Measurements from ENCODE around the gene RSAD1. TPM values are rescaled to one million over a fixed set of nuclear protein-coding genes. Genes with fewer than 3 reads are reported as not detected.

The RSAD1 gene
- polyA plus RNA-seq, 4 donors, result 45.8 to 67.5 (median 54.4) TPM

DNA sequence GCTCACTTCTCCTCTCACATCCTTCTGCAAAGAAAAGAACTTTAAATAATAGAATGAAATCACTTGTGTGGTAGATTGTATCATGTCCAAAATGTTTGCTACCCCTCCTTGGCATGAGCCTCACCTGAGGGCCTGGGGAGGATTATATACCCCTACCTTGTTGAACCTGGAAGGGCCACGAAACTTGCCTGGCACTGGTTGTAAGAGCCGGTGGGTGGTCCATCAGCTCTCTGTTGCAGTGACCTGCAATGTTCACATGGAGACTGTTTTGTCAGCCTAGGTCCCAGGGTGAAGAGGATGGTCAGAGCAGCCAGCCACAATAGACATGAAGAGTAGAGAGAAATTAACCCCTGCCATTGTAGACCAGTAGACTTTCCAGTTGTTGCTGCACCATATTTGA, 10.2 kb downstream of the RSAD1 start:
- DNase-seq (ENCODE audit: low read depth in 4 of 4, low spot score in 2 of 4), result no peak

DNA sequence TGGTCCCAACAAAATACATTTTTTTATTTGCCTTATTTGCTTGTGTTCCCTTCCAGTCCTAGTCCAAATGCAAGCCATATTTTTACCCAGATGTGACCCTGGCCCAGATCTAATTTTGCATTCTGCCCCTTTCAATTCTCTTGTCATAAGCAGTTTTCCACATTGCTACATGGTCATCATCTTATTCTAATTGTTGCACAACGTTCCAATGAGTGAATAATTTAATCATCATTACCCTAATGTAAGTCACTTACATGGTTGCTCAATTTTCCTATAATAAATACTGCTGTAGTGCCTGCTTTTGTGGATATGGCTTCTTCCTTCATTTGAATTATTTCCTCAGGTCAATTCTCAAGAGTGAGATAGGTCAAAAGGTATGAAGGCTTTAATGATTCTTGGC, 12.8 kb downstream of the RSAD1 start:
- DNase-seq (ENCODE audit: low read depth in 4 of 4, low spot score in 2 of 4), result no peak

DNA sequence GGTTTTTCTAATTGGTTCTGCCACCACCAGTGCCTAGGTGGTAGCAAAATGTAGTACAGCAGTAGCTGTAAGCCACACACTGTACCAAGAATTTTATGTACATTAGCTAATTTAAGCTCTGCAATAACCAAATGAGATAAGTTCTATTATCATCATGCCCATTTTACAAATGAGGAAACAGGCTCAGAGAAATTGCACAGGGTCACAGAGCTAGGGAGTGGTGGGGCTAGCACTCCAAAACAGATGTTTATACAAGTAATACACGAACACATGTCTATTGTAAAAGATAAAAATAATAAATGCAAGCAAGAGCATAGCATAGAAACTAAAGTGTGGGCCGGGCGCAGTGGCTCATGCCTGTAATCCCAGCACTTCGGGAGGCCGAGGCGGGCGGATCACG, 13.6 kb downstream of the RSAD1 start:
- DNase-seq (ENCODE audit: low read depth in 4 of 4, low spot score in 2 of 4), result no peak

DNA sequence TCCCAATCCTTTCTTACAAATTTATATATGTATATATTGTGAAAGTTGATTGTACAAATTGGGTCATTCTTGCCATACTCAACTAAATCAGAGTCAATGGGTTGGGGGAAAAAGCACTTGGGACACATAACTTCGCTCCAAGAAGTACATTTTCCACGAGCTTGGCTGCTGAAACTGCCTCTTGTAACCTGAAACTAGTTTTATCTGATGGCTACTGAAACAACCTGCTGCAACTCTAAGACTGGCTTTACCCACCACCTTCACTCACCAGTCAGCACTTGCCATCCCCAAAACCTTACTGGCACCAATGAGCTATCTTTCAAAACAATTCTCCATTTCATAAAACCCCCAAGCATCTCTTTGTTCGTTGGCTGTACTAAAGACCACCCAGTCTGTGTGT, 15.1 kb downstream of the RSAD1 start:
- no peak for DNase-seq (ENCODE audit: low read depth in 4 of 4, low spot score in 2 of 4)

DNA sequence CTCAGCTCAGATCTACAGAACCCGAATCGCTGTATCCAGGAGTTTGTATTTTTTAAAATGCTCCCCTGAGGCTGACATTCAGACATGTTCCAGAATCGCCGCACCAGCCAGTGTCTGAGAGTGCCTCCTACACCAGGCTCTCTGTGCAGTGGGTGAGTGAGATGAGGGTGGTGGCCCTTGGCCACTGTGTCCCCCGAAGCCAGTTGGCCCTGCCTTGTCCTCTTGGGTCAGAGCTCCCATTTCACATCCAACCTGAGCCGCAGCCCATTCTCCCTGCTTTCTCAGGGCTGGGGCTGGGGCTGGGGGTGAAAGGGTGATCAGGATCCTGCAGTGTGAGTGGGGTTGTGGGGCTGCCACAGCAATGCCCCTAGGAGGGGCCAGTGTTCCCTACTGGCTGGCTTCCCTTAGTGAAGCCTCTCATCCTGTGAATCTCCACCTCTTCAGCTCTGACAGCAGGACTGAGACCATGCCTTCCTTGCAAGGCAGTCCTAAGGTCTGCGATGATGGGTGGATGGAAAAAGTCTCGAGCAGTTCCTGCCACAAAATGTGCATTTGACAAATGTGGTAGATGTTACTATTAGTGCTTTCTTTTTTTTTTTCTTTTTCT, 16.7 kb downstream of the RSAD1 start:
- no peak for DNase-seq (ENCODE audit: low read depth in 4 of 4, low spot score in 2 of 4)

DNA sequence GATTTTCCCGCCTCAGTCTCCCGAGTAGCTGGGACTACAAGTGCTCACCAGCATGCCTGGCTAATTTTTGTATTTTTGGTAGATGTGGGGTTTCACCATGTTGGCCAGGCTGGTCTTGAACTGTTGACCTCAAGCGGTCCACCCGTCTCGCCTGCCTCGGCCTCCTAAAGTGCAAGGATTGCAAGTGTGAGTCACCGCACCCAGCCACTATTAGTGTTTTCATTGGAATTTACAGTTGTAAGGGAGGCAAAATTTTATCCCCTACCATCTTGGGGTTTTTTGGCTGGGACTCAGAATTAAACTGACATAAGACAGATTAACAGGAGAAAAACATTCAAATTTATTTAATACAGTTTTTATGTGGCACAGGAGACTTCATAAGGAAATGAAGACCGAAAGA, 17.3 kb downstream of the RSAD1 start:
- no peak for DNase-seq (ENCODE audit: low read depth in 4 of 4, low spot score in 2 of 4)

DNA sequence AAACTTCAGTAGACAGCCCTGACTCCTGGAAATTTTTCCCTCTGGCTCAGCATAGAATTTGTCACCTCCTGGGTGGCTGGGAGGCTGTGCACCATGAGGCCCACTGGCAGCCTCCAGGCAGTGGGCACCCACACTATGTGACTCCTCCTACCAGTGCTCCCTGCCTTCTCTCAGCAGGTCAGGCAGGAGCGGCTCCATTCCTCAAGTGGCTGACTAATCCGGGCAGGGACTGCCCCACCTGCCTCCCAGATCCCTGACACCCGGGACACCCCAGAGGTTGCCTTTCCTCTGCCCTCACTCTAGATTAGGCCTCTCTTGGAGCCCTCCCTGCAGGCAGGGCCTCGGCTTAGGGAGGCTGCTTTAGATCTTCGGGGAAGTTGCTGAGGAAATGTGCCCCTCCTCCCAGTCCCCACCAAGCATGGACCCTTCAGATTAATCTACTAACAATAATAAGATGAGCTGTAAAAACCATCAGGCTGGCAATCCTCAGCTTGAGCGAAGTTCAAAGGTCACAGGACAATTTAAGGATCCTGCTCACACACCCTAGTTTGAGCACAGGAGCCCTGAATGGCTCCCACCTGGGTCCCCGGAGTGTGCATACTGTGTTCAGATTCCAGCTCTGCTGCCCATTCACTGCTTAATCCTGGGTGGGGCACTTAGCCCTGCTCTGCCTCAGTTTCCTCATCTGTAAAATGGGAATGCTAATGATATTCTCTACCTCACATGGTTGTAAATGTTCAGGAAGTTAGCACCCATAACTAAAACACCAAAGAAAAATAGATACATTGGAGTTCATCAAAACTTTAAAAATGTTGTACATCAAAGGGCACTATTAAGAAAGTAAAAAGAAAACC, 19.6 kb downstream of the RSAD1 start:
- no peak for DNase-seq (ENCODE audit: low read depth in 4 of 4, low spot score in 2 of 4)

DNA sequence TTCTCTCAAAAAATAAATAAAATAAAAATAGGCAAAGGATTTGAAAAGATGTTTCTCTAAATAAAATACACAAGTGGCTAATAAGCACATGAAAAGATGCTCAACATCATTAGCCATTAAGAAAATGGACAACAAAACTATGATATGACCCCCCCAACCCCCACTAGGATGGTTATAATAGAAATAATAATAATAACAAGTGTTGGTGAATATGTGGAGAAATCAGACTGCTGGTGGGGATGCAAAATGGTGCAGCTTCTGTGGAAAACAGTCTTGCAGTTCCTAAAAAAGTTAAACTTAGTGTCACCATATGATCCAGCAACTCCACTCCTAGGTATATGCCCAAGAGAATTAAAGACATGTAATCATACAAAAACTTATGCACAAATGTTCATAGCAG, 20.6 kb downstream of the RSAD1 start:
- DNase-seq (ENCODE audit: low read depth in 4 of 4, low spot score in 2 of 4), result no peak

DNA sequence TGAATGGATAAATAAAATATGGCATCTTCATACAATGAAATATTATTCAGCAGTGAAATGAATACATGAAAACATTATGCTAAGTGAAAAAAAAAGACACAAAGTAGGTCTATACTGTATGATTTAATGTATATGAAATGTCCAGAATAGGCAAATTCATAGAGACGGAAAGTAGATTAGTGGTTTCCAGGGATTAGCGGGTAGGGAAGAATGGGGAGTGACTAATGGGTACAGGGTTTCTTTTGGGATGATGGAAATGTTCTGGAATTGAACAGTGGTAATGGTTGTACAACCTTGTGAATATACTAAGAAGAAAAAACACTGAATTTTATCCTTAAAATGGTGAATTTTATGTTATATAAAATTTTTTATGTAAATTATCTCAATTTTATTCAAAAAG, 21.1 kb downstream of the RSAD1 start:
- DNase-seq (ENCODE audit: low read depth in 4 of 4, low spot score in 2 of 4), result no peak

DNA sequence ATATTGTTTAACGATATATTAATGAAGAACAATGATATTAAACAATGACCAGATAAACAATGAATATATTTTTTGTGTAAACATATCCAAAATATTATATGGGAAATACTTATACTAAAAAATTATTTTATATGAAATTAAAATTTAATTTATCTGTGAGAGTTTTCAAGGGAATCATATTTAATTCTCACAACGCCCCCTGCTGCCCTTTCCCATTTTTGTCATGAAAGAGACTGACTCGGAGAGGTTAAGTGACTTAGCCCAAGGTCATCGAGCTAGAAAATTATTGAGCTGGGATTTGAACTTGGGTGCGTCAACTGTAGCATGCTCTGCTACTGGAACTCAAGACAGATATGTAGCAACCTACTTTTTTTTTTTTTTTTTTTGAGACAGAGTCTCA, 22.4 kb downstream of the RSAD1 start:
- no peak for DNase-seq (ENCODE audit: low read depth in 4 of 4, low spot score in 2 of 4)

DNA sequence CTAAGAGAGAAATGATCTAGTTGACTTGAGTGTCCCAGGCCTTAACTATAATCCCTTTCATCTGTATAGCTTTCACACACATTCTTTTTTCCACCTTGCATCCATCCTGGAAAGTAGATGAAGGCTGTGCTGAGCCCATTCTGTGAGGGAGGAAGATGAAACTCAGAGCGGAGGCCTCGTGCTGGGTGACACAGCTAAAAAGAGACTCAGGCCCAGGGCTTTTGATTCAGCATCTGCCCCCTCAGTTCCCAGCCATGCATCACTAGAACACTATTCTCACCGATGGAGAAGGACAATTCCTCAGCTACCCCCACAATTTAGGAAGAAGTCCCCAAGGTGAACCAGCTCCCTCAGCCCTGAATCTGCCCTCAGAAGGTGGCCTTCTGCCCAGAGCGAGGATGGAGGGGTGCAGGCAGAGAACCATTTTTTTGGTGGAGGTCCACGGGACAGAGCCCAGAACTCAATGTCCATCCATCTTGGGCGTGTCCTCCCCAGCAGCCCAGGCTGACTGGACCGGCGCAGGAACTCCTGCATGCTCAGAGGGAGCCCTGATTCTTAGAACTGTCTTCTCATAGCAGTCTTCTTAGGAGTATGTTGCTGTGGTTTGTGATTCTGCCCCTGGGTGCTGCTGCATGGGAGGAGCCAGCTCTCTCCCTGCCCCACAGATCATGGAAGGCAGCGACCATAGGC, 23.8 kb downstream of the RSAD1 start:
- DNase-seq (ENCODE audit: low read depth in 4 of 4, low spot score in 2 of 4), result no peak

DNA sequence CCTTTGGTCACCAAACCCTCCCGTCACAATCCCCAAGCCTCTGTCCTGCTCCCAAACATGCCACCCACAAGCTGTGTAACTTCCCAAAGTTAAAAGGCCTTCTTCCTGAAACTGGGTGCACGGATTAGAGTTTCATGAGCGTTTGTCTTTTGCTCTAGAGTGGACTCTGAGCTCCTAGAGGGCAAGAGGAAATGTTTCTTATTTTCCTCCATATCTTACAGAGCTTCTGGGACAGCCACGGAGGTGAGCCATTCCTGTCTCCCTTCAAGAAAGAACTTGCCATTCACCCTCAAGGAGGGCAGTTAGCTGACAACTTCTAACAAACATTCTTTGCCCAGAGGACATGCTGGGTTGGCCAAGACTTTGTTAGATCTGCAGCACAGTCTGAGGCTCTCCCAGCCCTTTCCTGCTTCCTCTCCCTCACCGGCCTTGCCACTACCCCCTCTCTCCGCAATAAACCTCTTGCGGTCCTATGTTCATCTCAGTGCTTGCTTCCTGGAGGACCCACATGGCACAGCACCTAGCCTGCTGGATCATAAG, 27.0 kb downstream of the RSAD1 start:
- DNase-seq (ENCODE audit: low read depth in 4 of 4, low spot score in 2 of 4), result no peak

DNA sequence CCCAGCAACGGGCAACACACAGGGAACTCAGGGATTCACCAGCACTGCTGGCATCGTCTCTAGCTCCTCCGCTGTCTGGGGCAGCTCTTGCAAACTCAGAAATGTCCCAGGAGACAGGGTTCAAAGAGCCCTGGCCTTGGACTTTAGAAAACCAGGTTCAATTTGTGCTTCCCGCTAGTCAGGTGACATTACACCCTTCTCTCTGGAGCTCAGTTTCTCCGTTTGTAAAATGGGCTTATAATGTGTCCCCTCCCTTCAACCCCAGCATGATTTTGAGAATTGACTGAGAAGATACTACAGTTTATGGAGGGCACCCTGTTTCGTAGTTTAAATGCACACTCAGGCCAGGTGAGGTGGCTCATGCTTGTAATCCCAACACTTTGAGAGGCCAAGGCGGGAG, 27.6 kb downstream of the RSAD1 start:
- no peak for DNase-seq (ENCODE audit: low read depth in 4 of 4, low spot score in 2 of 4)

DNA sequence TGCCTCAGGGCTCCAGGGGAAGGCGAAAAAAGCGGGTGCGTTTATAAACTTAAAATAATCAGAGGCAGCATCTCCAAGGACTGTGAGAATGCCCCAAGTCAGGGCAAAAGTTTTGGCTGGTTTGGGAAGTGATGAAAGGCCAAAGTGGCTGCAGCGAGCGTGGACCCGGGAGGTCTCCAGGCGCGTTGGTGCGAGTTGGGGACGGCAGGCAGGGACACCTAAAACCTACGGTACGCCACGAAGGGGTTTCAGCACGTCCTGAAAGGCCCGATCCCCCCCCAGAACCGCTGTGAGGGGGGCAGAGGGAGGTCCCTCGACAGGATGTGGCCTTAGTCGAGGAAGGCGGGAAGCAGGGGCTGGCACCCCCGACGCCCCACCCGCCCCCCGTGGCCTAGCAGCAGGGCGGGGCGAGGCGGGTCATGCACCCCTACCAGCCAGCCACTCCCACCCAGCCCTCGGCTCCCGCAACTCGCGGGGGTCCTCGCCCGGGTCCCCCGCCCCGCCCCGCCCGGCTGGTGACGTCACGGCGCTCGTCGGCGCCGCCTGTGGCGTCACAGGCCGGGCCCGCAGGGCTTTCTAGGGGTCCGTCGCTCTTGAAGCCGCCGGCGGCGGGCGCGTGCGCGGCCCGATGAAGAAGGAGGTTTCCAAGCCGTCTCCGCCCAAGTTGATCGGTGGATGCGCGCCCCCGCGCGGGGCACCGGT, 29.4 kb downstream of the RSAD1 start, which contains the start of gene MYCBPAP:
MYCBPAP (plus strand) TSS at position 569 of the 702 bp plus-strand sequence. CDS start 236 bp downstream, outside the sequence.
- DNase-seq (ENCODE audit: low read depth in 4 of 4, low spot score in 2 of 4), result peak in 1 of 4 donors; percentile 77

DNA sequence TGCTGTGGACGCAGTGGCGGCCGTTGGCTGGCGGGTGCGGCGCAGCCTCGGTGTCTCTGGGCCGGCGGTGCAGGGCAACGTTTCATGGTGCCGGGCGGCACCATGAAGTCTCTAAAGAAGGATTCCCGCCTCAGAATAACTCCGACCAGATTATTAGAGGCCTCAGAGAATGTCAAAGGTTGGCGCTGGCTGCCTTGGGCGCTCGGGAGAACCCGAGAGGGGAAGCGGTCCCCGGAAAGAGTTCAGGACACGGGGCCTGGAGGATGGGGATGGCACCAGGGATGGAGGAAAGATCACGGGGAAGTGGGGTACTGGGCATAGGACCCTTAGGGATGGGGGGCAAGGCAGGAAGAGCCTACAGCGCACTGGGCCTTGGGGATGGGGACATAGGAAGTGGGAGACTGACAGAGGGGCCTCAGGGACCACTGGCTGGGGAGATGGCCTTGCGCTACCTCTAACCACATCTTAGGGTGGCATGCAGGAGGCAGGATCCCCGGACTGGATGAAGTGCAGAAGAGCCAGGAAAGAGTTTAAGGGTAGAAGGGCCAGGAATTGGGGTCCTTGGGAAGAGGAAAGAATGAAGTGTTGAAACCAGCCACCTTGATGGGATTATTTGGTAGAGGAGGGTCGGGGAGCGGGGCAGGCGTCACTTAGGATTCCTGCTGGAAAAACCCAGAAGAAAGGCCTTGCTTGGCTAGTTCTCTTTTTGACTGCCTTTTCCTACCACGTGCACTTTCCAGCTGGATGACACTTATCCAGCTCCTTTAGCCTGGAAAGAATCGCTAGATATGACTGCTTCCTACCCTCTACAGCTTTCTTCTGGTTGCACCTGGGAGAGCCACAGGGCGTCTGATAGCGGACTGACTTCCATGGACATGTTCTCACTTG, 30.2 kb downstream of the RSAD1 start:
- DNase-seq (ENCODE audit: low read depth in 4 of 4, low spot score in 2 of 4), result no peak

DNA sequence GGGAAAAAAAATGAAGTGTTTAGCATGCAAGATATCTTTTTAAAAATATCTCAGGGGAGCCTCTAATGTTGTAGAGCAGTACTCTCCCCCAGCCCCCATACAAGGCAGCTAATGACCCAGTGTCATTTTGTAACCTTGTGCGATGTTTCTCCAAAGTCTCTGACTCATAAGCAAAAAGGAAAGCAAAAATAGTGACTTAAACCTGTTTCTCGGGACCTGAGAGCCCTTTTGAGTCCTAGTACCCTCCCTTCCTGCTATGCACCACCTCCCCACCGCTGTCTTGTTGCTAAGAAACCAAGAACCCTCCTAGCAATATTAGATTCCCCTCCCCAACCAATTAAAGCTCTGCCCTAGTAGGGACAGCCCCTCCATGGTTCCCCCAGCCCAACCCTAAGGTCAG, 32.4 kb downstream of the RSAD1 start:
- no peak for DNase-seq (ENCODE audit: low read depth in 4 of 4, low spot score in 2 of 4)

DNA sequence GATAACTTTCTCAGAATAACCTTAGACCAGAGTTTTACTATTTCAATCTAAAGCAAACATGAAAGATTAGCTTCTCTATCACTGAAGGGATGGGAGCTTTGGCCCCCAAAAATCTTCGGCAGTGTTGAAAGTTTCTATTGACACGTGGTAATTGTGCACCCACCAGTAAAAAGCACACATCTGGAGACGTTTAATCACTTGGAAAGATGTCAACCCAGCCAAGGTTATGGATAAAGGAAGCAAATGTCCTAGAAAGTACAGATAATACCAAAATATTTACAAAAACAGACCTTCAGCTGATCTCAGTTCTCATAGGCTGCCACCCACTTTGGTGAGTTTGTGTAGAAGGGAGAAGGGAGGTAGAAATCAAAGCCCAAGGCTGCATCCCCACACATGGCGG, 34.8 kb downstream of the RSAD1 start:
- no peak for DNase-seq (ENCODE audit: low read depth in 4 of 4, low spot score in 2 of 4)

DNA sequence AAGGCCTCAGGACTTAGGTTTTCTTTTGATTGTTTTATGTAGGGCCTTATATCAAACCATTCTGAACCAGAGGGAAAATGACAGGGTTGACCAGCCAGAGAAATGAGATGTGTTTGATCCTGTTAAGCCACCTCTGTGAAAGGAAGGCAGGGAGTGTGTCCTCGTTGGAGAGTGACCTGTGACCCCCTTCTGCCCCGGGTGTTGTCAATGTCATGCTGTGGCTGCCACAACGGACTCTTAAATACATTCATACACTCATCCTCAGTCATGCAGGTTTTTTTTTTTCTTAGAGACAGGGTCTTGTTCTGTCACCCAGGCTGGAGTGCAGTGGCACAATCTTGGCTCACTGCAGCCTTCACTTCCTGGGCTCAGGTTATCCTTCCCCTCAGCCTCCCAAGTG, 35.7 kb downstream of the RSAD1 start:
- DNase-seq (ENCODE audit: low read depth in 4 of 4, low spot score in 2 of 4), result no peak

DNA sequence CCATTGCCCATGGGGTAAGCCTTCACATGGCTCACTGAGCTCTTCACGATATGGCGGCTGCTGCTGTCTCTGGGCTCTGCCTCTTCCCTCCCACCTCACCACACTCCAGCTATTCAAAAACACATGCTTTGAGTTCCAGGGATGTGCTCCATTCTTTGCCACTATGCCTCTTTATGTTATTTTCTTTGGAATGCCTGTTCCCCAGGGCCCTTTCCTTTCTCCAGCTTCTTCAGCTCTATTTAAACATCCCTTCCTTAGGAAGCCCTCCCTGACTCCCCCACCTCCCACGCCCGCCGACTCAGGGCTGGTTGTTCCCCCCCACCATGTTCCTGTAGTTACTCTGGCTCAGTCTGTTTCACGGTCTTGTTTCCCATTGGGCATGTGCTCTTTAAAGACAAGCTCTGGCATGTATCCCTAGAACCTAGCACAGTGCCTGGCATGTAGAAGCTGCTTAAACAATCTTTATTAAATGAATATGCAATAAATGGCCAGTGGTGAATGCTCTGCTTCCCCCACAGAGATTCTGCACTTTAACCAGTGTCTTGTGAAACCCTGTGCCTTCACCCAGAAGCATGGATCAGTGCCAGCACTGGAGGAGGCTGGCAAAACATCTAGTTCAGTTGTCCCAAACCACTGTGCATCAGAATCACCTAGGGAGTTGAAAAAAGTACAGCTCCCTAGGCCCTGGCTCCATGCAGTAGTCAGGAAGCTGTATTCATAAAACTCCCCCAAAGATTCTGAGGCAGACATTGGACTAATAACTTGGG, 36.5 kb downstream of the RSAD1 start:
- DNase-seq (ENCODE audit: low read depth in 4 of 4, low spot score in 2 of 4), result no peak
